Stimulated activated CD8-positive, alpha-beta memory T cell treated with anti-CD3 and anti-CD28 coated beads, Interleukin-4, amount 100 ng/mL, for 24 hours (primary cell): Measurements from ENCODE around the gene EFHD2.
"Not testable (repeated sequence)": the region's sequence is repeated elsewhere in the genome, so short reads cannot be mapped to it uniquely, and the experiment has no call there.

Experiments
- DNase-seq: peaks from one replicate; pipeline ENCODE4 v3.0.0-alpha.2; 2020; ENCODE audit warnings: low read depth

Gene EFHD2

GRCh38 chr1:15412175-15412800 is 2.6 kb downstream of the EFHD2 start:
- peak; percentile 32 for DNase-seq

GRCh38 chr1:15412843-15413242 is 3.2 kb downstream of the EFHD2 start:
- DNase-seq: no peak

GRCh38 chr1:15413563-15414444 is 4.1 kb downstream of the EFHD2 start:
- DNase-seq: no peak

- DNase-seq: no peak
Measured at GRCh38 chr1:15414445-15414983, 4.8 kb downstream of the EFHD2 start.

GRCh38 chr1:15417059-15417934 is 7.6 kb downstream of the EFHD2 start:
- DNase-seq: peak; percentile 50

GRCh38 chr1:15418806-15419515 is 9.3 kb downstream of the EFHD2 start:
- no peak for DNase-seq

GRCh38 chr1:15420853-15421465 is 11.3 kb downstream of the EFHD2 start:
- no peak for DNase-seq

GRCh38 chr1:15422871-15423270 is 13.2 kb downstream of the EFHD2 start:
- no peak for DNase-seq

GRCh38 chr1:15423355-15424077 is 13.8 kb downstream of the EFHD2 start:
- DNase-seq: no peak

GRCh38 chr1:15424146-15424667 is 14.5 kb downstream of the EFHD2 start:
- DNase-seq: no peak

GRCh38 chr1:15424981-15425380 is 15.3 kb downstream of the EFHD2 start:
- no peak for DNase-seq

GRCh38 chr1:15425521-15425920 is 15.8 kb downstream of the EFHD2 start:
- DNase-seq: no peak

GRCh38 chr1:15425958-15426357 is 16.3 kb downstream of the EFHD2 start:
- no peak for DNase-seq

GRCh38 chr1:15426492-15427279 is 17.0 kb downstream of the EFHD2 start:
- DNase-seq: no peak

GRCh38 chr1:15427280-15427666 is 17.6 kb downstream of the EFHD2 start:
- DNase-seq: no peak

GRCh38 chr1:15428252-15428651 is 18.6 kb downstream of the EFHD2 start:
- not testable (repeated sequence) for DNase-seq

GRCh38 chr1:15428815-15429435 is 19.2 kb downstream of the EFHD2 start:
- no peak for DNase-seq

- no peak for DNase-seq
Measured at GRCh38 chr1:15429701-15430149, 20.0 kb downstream of the EFHD2 start.
